Coronary artery (tissue), 2 donors: ENCODE data around the gene IGFBP1.

ENCODE experiments used
- DNase-seq: peaks from one replicate; pipeline ENCODE4 v3.0.0-alpha.2; 2017; ENCODE audit warnings: low spot score
- H3K27ac ChIP-seq, 2 donors: fragments of 200-600 bp; sonication (generic); one replicate each; pipeline ENCODE4 v1.5.1; 2016 to 2019
- H3K4me3 ChIP-seq: fragments of 200-600 bp; sonication (generic); 2 replicates; pipeline ENCODE4 v1.5.1; 2016; ENCODE audit warnings: mild to moderate bottlenecking, moderate library complexity
- TF ChIP-seq, protein P1 (sequence below): fragments of 200-600 bp; sonication (generic); IDR thresholded peaks from one replicate; pipeline ENCODE4 v1.5.1; 2019; ENCODE audit warnings: antibody characterized with exemption

Gene IGFBP1

DNA sequence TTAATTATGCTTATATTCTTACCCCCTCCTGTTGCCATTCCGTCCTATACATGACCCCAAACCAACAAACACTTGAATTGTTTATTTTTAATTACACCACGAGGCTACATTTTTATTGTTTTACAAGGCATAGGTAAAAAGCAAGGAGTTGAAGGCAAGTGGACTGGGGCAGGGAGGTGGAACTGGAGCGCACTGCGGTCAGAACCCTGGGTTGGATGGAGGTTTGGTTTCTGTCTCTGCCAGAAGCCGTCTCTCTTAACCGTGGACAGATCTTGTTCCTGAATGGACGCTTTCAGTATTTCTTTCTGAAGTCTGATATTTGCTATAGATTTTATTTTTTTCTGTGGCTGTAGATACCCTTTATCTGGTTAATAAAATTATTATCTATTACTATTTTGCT, 52.7 kb downstream of the IGFBP1 start:
- H3K27ac ChIP-seq = no peak overlapping the region
- TF ChIP-seq, protein P1, sequence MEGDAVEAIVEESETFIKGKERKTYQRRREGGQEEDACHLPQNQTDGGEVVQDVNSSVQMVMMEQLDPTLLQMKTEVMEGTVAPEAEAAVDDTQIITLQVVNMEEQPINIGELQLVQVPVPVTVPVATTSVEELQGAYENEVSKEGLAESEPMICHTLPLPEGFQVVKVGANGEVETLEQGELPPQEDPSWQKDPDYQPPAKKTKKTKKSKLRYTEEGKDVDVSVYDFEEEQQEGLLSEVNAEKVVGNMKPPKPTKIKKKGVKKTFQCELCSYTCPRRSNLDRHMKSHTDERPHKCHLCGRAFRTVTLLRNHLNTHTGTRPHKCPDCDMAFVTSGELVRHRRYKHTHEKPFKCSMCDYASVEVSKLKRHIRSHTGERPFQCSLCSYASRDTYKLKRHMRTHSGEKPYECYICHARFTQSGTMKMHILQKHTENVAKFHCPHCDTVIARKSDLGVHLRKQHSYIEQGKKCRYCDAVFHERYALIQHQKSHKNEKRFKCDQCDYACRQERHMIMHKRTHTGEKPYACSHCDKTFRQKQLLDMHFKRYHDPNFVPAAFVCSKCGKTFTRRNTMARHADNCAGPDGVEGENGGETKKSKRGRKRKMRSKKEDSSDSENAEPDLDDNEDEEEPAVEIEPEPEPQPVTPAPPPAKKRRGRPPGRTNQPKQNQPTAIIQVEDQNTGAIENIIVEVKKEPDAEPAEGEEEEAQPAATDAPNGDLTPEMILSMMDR = no peak
- DNase-seq = no peak
- no peak overlapping the region for H3K4me3 ChIP-seq
